Measurements from ENCODE around the gene AAMP.

The AAMP gene

GRCh38 chr2:218293715-218294429, 23.9 kb upstream of the AAMP start:
- no peak for DNase-seq

- peak; percentile 77 for DNase-seq
Observed at GRCh38 chr2:218292048-218293014, 22.4 kb upstream of the AAMP start, which contains the start of gene TMBIM1. TSS of gene TMBIM1 (minus strand) at chr2:218292503. CDS start at chr2:218282141, 10,362 bp downstream.

GRCh38 chr2:218291318-218292047, 21.5 kb upstream of the AAMP start:
- no peak for DNase-seq

DNA sequence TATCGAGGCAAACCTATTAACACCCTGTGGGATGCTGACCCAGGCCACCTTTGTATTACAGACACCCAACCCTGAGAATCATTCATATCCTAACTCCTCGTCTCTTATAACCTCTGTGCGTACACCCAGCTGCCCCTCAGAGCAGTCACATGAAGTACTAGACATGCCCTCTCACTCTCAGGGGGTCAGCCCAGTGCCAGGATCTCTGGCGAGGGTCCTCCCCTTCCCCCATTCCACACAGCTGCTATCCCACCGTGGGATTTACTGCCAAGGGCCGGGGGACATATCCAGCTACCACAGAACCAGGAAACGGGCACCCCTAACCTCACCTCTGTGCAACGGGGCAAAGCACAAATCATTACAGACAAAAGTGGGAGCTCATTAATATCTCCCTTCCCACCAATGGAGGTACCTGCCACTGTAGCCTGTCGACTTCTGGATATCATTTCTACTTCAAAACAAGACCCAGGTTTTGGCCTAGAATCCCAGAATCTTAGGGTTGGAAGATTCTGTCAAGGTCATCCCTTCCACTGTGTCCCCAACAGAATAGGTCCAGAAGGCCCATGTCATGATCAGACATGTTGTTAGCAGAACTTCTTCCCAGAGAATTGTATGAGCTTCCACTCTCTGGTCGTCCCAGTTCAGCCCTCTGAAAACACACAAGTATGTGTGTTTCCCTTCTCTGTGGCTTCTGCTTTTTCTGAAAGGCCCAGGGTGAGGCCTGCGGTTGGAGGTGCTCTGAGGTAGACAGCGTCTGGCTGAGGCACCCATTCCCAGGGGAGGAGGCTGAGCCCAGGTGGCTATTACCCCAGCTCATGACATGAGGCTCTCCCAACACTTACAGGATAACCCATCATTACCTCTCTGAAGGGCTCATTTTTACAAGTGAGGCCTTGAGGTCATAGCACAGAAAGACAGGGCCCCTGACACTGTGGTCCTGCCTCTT, 20.7 kb upstream of the AAMP start:
- DNase-seq: peak; percentile 48

- no peak for DNase-seq
Observed at GRCh38 chr2:218289639-218290315, 19.8 kb upstream of the AAMP start.

DNA sequence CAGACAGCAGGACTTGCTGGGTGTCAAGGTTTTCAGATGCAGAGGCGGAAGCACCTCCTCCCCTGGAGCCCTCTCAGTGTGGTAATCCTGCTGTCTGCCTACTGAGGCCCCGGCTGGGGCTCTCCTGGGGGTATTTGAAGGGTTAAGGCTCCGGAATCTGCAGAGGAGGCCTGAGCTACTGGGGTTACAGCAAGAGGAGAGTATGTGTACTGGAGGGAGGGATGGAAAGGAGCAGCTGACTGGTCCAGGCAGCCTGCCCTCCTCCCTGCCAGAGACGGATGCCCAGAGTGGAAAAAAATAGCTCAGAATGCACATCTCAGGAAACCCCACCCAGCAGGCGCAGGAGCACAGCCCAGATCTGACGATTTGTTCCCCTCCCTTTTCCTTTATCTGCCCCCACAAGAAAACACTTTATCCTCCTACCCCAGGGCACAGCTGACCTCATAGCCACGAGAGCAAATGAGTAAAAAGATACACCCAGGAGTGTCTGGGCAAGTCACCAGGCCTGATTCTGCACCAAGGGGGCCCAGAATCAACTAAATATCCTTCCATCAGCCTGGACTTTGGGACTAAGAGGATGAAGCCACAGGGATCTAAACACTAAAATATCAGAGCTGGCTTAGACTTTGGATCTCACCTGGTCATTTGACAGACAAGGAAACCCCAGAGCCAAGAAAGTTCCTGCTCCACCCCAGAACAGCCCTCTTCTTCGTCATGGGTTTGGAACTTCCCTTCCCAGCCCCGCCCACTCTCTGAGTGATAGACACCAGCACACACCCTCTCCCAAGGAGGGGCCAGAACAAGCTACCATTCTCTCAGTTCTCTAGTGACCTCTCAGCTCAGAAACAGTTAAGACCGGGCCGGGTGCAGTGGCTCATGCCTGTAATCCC, 16.9 kb upstream of the AAMP start:
- peak; percentile 78 for DNase-seq

DNA sequence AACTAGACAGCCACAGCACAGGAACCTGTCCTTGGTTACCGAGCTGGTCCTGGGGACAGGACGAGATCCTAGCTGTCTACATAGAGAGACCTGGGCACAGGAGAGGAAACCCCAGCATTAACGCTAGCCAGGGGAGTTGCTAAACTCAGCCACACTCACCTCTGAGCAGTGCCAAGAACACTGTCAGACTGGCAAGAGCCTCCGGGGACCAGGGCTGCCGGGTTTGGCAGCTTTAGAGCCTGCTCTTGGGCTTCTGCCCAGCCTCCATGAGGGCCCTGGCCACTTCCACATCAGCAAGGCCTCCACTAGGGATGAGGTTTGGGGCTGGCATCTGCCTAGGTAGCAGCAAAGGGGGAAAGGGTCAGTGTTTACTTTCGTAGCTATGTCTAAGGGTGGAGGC, 15.7 kb upstream of the AAMP start:
- no peak for DNase-seq

- peak; percentile 51 for DNase-seq
Observed at GRCh38 chr2:218284106-218284811, 14.3 kb upstream of the AAMP start.

DNA sequence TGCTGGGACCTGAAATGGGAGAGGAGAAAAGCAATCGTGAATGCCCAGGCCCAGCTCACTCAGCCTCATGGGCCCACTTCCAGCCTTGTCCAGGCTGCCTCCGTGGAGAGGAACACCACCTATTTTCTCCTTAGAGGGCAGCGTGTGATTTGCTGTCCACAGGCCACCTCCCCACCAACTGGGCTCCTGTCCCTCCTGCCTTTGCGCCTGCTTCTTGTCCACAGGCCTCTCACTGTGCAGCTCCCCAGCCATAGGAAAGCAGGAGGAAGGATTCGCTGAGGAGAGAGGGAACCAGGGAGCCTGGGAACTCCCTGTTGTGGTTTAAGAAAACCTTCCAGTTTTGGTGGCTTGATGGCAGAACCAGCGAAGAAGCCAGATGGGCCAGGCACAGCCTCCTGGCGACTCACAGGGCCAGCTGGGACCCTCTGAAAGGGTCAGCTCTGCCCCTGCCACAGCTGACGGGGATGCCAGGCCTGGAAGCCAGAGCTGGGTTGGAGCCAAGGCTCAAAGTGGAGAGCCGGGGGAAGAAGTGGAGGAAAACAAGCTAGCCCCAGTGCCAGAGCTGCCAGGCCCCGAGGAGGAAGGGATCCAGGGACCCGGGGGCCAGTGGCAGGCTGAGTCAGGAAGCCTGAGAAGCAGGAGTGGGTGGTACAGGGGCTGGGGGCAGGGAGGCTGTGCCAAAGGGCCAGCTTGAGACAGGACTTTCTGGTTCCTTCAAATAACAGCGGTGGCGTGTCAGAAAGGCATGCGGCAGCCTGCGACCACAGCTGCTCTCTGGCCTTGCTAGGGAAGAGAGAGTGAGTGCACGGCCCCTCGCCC, 12.4 kb upstream of the AAMP start:
- no peak for DNase-seq

DNA sequence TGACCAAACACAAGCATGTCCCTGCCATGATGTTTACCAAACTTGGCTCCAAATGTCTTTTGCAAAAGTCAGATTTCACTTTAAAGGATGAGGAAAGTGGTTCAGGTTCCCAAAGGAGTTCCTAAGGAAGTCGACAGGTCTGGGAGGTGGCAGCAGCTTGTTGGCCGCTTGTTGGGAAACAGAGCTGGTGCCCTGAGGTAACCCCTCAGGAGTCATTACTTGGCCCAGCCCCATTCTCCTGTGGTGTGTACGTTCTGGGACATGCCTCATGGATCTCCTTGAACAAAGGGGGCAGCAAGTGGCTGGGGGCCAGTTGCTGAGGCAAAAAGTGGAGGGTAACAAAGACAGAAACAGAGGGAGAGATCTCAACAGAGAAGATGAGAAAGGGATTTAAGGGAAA, 11.5 kb upstream of the AAMP start:
- no peak for DNase-seq

- no peak for DNase-seq
Observed at GRCh38 chr2:218280260-218280870, 10.4 kb upstream of the AAMP start.

DNA sequence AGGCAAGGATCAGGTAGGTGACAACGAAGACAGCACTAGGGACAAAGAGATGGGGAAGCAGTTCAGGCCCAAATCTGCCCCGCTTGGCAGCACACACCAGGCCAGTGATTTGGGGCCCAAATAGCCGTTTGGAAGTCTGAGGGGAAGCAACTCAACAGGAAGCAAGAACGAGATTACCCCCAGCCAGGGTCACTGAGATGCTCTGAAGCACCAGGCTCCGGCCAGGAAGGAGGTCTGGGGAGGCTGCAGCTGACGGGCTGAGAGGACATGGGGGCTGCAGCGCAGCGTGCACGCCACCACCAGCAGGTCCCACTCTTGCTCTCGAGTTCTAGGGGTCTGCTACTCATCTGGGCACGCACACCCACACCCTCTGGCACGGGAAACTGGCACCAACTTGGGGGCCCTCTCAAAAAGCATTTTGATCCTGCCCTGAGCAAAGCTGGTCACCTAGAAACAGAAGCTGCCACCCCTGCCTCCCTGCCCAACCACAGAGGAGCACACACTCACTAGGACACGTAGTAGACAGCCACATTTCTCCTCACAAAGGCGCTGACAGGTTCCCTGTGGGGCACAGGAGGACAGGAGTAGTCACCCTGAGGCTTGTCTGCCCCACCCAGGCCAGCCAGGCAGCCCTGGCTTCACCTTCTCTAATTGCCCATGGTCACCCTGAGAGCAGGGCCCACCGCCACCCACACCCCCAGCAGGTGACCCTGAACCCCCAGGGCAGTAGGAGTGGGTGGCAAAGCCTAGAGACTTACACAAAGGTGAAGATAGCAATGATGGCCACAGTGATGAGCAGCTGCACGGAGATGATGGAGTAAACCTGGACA, 8.8 kb upstream of the AAMP start:
- DNase-seq: no peak

- DNase-seq: no peak
Observed at GRCh38 chr2:218277921-218278320, 8.0 kb upstream of the AAMP start.

DNA sequence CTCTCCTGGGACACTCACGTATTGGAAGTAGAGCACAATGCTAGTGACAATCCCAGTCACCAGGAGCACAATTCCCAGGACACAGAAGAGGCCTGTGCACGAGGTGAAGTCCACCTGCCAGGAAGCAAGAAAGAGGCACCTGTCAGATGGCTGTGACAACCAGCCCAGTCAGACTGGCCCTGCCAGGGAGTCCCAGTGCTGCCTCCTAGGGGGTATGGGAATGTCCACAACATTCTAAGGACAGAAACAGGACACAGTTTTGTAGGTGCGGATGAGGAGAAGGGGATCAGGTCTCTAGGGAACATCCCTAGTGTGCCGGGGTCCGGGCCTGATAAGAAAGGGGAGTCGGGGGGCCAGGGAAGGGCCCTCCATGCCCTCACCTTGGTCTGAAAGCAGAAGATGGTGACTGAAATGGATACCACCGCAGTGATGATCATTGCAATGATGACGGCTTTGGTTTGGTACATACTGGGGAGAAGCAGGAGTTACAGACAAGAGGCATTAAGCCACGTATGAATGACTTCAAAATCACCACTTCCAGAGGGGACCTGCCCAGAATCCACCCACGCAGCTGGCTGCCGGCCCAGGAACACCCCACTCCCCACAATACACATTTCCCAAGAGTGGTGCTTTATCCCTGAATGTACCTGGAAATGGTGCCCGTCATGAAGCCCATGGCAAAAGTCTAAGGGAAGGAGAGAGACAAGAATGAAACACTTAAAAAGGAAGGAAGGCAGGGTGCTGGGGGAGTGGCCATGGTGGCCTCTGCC, 7.2 kb upstream of the AAMP start:
- DNase-seq: no peak

- DNase-seq: no peak
Observed at GRCh38 chr2:218275371-218276072, 5.6 kb upstream of the AAMP start.

GRCh38 chr2:218274586-218274985, 4.6 kb upstream of the AAMP start:
- no peak for DNase-seq

Measured in T-helper 9 cell (primary cell).